Smooth muscle cell (in vitro differentiated cells): ENCODE data around the gene BICRA. TPM values are rescaled to one million over a fixed set of nuclear protein-coding genes. Genes with fewer than 3 reads are reported as not detected.
"Not testable (repeated sequence)": the region's sequence is repeated elsewhere in the genome, so short reads cannot be mapped to it uniquely, and the experiment has no call there.

ENCODE experiments used
- DNase-seq: peaks from one replicate; lab custom pipeline; 2025; ENCODE audit not compliant: unreplicated experiment; lab: John Stamatoyannopoulos, UW
- H2AFZ ChIP-seq: fragments of 200-600 bp; sonication (generic); 2 replicates; pipeline ENCODE4 v1.6.0; 2016; ENCODE audit warnings: antibody characterized with exemption, low read depth, mild to moderate bottlenecking
- H3F3A ChIP-seq: fragments of 200-600 bp; sonication (generic); 2 replicates; pipeline ENCODE4 v1.6.0; 2017; ENCODE audit warnings: antibody characterized with exemption, low read depth
- H3K27ac ChIP-seq: fragments of 200-600 bp; sonication (generic); 2 replicates; pipeline ENCODE4 v1.5.1; 2016; ENCODE audit warnings: low read depth, mild to moderate bottlenecking
- H3K27me3 ChIP-seq: fragments of 200-600 bp; sonication (generic); 2 replicates; pipeline ENCODE4 v1.6.1; 2016; ENCODE audit warnings: low read depth, mild to moderate bottlenecking
- H3K36me3 ChIP-seq: fragments of 200-600 bp; sonication (generic); 2 replicates; pipeline ENCODE4 v1.5.1; 2016; ENCODE audit warnings: low read depth
- H3K4me1 ChIP-seq: fragments of 200-600 bp; sonication (generic); 2 replicates; pipeline ENCODE4 v1.5.1; 2016; ENCODE audit warnings: low read depth
- H3K4me2 ChIP-seq: fragments of 200-600 bp; sonication (generic); 2 replicates; pipeline ENCODE4 v1.6.0; 2016; ENCODE audit warnings: mild to moderate bottlenecking
- H3K4me3 ChIP-seq: fragments of 200-600 bp; sonication (generic); 2 replicates; pipeline ENCODE4 v1.5.1; 2016; ENCODE audit warnings: mild to moderate bottlenecking
- H3K79me2 ChIP-seq: fragments of 200-600 bp; sonication (generic); 2 replicates; pipeline ENCODE4 v1.6.0; 2016; ENCODE audit warnings: low read depth, mild to moderate bottlenecking
- H3K9ac ChIP-seq: fragments of 200-600 bp; sonication (generic); 2 replicates; pipeline ENCODE4 v1.6.0; 2016; ENCODE audit warnings: low read depth
- H3K9me3 ChIP-seq: fragments of 200-600 bp; sonication (generic); replicated peaks from 2 replicates; pipeline ENCODE4 v1.5.1; 2016; ENCODE audit warnings: low read depth
- H4K20me1 ChIP-seq: fragments of 200-600 bp; sonication (generic); 2 replicates; pipeline ENCODE4 v1.6.0; 2016; ENCODE audit warnings: low read depth
- WGBS: methylation state at CpG from one replicate; pipeline ENCODE4 v1.1.7; 2016; ENCODE audit warnings: low lambda C conversion rate; 5-methylcytosine and 5-hydroxymethylcytosine counted together
- polyA plus RNA-seq: library from polyadenylated mRNA; unstranded; fragments of >200 nt; fragmentation: Nextera tagmentation; extraction: Ambion mirVana; gene quantifications from 2 replicates; pipeline ENCODE4 v1.2.1, GENCODE V29; 2016
- total RNA-seq: library from RNA; depleted of rRNA; stranded (reverse); fragments of >200 nt; gene quantifications from 2 replicates; pipeline ENCODE4 v1.2.3, GENCODE V29; 2014
- TF ChIP-seq, protein P1 (sequence below): fragments of 200-600 bp; sonication (generic); IDR thresholded peaks from 2 replicates; pipeline ENCODE4 v1.5.1; 2017; ENCODE audit warnings: borderline replicate concordance, mild to moderate bottlenecking, antibody characterized with exemption; ENCODE audit not compliant: insufficient read depth, poor library complexity, severe bottlenecking

The BICRA gene
- total and polyA plus RNA-seq, 2 experiments from 2014 or later: 3.6 to 10.0 TPM

GRCh38 chr19:47598407-47599349 lies 10.3 kb upstream of the BICRA start:
- peak overlapping the region; percentile 71 for H3K27ac ChIP-seq
- peak overlapping the region; percentile 36 for H3K9ac ChIP-seq
- no peaks in the 10 kb centered on the region for H3K27me3 ChIP-seq
- TF ChIP-seq, protein P1, sequence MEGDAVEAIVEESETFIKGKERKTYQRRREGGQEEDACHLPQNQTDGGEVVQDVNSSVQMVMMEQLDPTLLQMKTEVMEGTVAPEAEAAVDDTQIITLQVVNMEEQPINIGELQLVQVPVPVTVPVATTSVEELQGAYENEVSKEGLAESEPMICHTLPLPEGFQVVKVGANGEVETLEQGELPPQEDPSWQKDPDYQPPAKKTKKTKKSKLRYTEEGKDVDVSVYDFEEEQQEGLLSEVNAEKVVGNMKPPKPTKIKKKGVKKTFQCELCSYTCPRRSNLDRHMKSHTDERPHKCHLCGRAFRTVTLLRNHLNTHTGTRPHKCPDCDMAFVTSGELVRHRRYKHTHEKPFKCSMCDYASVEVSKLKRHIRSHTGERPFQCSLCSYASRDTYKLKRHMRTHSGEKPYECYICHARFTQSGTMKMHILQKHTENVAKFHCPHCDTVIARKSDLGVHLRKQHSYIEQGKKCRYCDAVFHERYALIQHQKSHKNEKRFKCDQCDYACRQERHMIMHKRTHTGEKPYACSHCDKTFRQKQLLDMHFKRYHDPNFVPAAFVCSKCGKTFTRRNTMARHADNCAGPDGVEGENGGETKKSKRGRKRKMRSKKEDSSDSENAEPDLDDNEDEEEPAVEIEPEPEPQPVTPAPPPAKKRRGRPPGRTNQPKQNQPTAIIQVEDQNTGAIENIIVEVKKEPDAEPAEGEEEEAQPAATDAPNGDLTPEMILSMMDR: no peak
- no peaks in the 10 kb centered on the region for H3K79me2 ChIP-seq
- no peaks in the 10 kb centered on the region for H3K36me3 ChIP-seq
- peaks cover 3% of the 10 kb centered on the region for H3F3A ChIP-seq
- peak overlapping the region; percentile 72 for H3K4me2 ChIP-seq
- peak overlapping the region; percentile 59 for H3K4me3 ChIP-seq
- no peaks in the 10 kb centered on the region for H3K9me3 ChIP-seq
- WGBS: 9% methylated on average over 21 of the region's 21 CpGs
- no peaks in the 10 kb centered on the region for H4K20me1 ChIP-seq
- no peak overlapping the region for H2AFZ ChIP-seq
- H3K4me1 ChIP-seq: peaks cover 9% of the 10 kb centered on the region
- peak; percentile 22 for DNase-seq

DNA sequence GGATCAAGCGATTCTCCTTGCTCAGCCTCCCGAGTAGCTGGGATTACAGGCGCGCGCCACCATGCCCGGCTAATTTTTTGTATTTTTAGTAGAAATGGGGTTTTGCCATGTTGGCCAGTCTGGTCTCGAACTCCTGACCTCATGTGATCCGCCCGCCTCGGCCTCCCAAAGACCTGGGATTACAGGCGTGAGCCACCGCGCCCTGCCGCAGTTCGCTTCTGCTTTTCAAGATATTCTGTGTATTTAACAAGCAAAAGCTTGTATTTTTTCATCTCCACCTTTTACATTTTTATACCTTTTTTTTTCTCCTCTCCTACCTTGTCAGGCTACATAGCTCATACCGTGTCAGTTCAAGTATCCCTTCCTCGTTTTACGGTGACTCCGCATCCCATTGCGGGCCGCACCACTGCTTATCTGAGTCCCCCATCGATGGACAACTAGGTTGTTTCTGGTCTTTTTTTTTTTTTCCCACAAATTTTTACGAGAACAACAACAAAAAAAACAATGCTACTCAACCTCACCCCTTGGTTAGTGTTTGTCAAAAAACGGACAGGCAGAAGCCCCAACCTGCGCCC lies 9.2 kb upstream of the BICRA start:
- peak overlapping the region; percentile 59 for H3K4me3 ChIP-seq
- H3K27me3 ChIP-seq, H3K4me1 ChIP-seq, DNase-seq, H3K79me2 ChIP-seq, H3K9me3 ChIP-seq, H3K36me3 ChIP-seq, H3F3A ChIP-seq, H4K20me1 ChIP-seq, H2AFZ ChIP-seq: not testable (repeated sequence)
- peak overlapping the region; percentile 23 for H3K9ac ChIP-seq
- H3K27ac ChIP-seq: peak overlapping the region; percentile 71
- H3K4me2 ChIP-seq: peak overlapping the region; percentile 72
- WGBS: 15% methylated on average over 25 of the region's 25 CpGs

DNA sequence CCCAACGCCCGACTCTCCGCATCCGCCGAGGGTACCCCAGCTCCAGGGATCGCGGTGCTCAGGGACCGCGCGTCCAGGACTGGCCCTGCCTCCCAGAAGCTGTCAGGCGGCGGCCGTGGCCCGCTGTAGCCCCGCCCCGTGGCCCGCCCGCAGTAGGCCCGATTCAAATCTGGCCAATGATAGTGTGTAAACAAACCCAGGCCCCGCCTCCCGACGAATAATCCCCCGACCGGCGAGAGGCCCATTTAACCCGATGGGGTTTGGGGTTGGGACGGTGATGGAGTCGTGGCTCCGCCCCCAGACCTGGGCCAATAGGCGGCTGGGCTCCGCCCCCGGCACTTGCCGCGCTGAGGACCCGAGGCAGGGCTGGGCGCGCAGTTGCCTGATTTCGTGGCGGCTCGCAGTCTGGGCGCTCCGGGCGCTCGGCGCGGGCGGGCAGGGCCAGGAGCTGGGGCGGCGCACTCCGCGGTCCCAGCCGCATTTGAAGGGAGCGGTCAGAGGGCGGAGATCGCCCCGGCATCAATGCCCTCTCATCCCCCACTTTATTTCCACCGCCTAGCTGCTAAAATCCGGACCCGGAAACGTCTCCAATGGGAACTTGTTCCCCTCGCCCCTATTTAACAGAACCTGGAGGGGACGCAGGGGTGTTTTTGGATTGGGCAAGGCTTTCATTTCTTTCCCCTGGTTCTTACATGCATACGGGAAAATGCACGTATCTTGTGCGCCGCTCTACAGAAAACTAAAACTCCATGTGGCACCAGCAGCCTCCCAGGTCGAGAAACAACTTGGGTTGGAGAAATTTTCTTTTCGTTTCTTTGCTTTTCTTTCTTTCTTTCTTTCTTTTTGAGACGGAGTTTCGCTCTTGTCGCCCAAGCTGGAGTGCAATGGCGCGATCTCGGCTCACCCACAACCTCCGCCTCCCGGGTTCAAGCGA lies 8.4 kb upstream of the BICRA start:
- Histone ChIP-seq H3K36me3 (no peaks in the 10 kb centered on the region), H3K4me2 (peak overlapping the region; percentile 88), H3K4me1 (peaks cover 9% of the 10 kb centered on the region), H3K27ac (peak overlapping the region; percentile 71), H4K20me1 (no peaks in the 10 kb centered on the region), H3K27me3 (no peaks in the 10 kb centered on the region), H3K79me2 (no peaks in the 10 kb centered on the region), H3K4me3 (peak overlapping the region; percentile 59), H3F3A (peaks cover 3% of the 10 kb centered on the region), H3K9ac (peak overlapping the region; percentile 37), H2AFZ (peak overlapping the region; percentile 72), H3K9me3 (no peaks in the 10 kb centered on the region)
- TF ChIP-seq, protein P1: no peak
- DNase-seq: peak; percentile 97
- 7% methylated on average over 77 of the region's 77 CpGs for WGBS
